MM.1S (cell line): ENCODE data around the gene PEX13.

Source experiments
- CTCF ChIP-seq: fragments of 300-600 bp; sonication (generic); IDR thresholded peaks from 2 replicates; pipeline ENCODE4 v1.5.1; 2016; ENCODE audit warnings: antibody characterized with exemption, low read length, mixed read lengths
- EZH2 ChIP-seq: fragments of 300-600 bp; sonication (generic); optimal IDR thresholded peaks from 2 replicates; pipeline ENCODE3; 2017; ENCODE audit warnings: low read depth, mild to moderate bottlenecking, antibody characterized with exemption, low read length, mixed read lengths
- EZH2phosphoT487 ChIP-seq: fragments of 300-600 bp; sonication (generic); IDR thresholded peaks from 2 replicates; pipeline ENCODE4 v1.6.1; 2018; ENCODE audit warnings: antibody characterized with exemption, low read length

GRCh38 chr2:61006486-61007105, 10.9 kb upstream of the PEX13 start:
- no peak for TF ChIP-seq CTCF
- no peak for TF ChIP-seq EZH2
- TF ChIP-seq EZH2phosphoT487, result no peak
